Activated CD8-positive, alpha-beta memory T cell treated with anti-CD3 and anti-CD28 coated beads for 1 hour (primary cell): Measurements from ENCODE around the gene AUTS2.

Experiments
- DNase-seq, 2 donors: peaks; one replicate each; pipeline ENCODE4 v3.0.0-alpha.2; 2020; ENCODE audit warnings: low read depth in 1 of 2; ENCODE audit errors: extremely low read depth in 1 of 2

Gene AUTS2

DNA sequence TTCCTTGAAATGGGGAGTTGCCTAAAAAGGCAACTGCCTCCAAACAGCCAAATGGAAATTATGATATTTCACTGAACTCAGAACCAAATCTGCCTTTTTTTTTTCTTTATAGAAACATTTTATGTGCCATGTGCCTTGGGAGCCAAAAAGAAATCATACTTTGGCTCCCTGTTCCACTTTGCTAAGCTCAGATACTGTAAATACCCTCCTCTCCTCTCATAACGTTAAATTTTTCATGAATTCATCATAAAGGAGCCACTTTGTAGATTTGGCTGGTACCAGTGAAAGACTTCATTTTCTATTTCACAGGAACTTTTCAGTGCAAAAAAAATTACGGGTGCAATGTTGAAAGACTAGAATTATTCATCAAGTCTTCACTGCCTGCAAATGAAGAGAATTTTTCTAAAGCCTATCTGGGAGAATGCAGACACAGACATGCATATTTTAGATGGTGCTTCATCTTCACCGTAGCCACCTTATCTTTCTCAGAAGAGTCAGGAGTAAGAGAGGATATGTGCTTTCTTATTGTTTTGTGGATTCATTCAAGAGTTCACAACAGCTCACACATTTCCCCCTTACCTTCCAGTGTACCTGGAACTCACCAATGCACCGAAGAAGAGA lies 791.4 kb downstream of the AUTS2 start:
- DNase-seq: no peak

DNA sequence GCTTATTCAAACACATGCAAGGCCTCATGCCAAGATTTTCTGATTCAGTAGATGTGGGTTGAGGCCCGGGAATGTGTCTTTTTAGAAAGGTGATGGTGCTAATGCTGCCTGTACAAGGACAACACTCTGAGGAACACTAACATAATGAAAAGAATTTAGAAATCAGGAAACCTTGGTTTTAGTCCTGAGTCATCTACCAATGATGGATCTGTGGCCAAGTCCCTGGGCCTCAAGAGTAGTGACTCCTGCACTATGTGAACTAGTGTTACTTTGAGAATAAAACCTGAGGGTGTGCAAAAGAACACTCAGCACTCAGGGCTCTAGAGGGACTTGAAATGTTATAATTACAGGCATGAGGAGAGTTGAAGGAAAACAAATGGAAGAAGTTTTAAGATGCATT lies 792.0 kb downstream of the AUTS2 start:
- no peak for DNase-seq

GRCh38 chr7:70392256-70392876 lies 794.1 kb downstream of the AUTS2 start:
- DNase-seq: no peak

GRCh38 chr7:70392877-70393435 lies 794.7 kb downstream of the AUTS2 start:
- no peak for DNase-seq

- no peak for DNase-seq
These were observed 795.7 kb downstream of the AUTS2 start for GRCh38 chr7:70393956-70394355.

- no peak for DNase-seq
These were observed 802.6 kb downstream of the AUTS2 start for GRCh38 chr7:70400829-70401380.

- no peak for DNase-seq
These were observed 803.8 kb downstream of the AUTS2 start for GRCh38 chr7:70402069-70402468.

GRCh38 chr7:70405241-70405640 lies 807.0 kb downstream of the AUTS2 start:
- DNase-seq: no peak

- no peak for DNase-seq
These were observed 808.1 kb downstream of the AUTS2 start for GRCh38 chr7:70406186-70406949.

DNA sequence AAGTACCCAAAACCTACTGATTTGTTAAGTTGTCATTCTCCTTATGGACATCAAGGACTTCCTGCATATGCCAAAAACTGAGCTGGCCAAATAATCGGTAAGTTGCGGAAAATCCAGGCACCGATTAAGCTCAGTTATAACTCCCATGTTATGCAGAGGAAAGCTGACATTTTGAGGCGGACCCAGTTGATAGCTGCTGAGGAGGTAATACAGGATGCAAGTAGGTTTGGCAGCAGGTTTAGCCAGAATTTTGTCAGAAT lies 808.6 kb downstream of the AUTS2 start:
- no peak for DNase-seq

DNA sequence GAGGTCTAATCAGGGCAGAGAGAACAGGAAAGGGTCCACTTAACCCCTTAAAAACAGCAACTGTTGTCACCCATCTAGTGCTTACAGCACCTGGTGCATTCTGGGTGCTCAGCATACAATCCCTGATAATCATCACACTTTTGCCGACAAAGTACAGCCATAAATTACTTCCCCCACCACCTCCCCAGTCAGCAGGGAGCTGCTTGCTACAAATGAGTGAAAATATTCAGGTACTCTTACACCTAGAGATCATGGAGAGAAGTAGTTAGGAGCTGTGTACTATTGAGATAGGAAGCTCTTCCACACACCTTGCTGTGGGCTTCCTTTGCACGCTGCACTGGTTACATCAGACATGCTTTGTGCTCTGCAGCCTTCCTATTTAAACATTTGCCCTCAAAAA lies 810.2 kb downstream of the AUTS2 start:
- no peak for DNase-seq

DNA sequence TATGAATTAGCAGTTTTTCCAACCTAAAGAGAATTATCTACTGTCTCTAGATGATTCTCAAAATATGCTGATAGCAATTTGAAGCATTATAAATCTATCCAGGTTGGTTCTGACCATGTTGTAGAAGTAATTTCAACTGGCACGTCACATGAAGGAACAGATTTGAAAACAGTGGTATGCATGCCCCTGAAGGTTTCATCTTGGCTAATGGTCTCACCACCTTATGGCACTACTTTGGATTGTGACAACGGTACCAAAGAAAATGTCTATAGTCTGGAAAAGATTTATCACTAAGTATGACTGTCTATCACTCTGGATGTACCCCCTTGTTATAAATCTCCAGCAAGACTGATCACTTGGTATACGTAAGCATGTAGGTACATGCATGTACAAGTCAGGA lies 810.6 kb downstream of the AUTS2 start:
- no peak for DNase-seq

DNA sequence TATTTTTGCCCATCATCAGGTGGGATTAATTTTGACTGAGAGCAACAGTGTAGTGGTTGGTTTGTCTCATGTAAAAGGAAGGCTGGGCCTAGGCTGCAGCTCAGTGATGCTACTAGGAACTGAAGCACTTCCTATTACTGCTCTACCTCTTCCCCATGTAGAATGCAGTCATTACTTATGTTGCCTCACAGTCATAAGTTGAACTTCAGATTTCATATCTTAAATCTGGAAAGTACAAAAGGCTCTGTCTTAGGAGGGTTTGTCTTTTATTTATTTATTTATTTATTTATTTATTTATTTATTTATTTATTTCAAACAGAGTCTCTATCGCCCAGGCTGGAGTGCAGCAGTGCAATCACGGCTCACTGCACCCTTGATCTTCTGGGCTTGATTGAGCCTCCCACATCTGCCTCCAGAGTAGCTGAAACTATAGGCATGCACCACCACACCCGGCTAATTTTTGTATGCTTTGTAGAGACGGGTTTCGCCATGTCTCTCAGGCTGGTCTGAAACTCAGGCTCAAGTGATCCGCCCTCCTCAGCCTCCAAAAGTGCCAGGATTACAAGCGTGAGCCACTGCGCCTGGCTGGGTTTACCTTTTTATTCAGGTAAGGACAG lies 812.0 kb downstream of the AUTS2 start:
- DNase-seq: no peak

GRCh38 chr7:70414368-70414767 lies 816.1 kb downstream of the AUTS2 start:
- no peak for DNase-seq

GRCh38 chr7:70415179-70415972 lies 817.1 kb downstream of the AUTS2 start:
- no peak for DNase-seq

DNA sequence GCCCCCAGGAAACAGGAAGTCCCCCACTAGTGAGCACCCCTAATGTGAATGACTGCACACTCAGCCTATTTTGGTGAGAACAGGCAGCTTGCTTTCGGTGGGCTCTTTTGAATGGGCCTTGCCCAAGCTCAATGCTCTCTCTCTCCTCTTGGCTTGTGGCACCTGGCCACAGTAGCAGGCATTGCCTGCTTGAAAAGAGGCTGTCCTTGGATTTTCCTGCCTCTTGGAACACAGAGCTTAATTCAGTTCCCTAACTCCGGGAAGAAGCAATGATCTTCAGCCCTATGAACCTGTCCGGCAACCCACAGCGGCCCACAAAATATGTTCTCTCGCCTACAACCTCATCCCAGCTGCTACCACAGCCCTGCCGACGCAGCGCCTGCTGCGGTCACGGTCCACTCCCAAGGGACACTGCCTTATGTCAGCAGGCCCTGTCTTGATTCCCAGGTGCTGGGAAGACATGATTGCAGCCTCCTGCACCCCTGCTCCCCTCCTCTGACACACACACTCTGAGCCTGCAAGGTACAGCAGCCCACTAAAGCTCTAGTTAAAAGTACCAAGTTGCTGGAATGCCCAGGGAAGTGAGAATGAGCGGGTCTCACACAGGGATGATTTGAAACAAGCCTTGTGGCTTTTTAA lies 818.2 kb downstream of the AUTS2 start:
- DNase-seq: no peak

DNA sequence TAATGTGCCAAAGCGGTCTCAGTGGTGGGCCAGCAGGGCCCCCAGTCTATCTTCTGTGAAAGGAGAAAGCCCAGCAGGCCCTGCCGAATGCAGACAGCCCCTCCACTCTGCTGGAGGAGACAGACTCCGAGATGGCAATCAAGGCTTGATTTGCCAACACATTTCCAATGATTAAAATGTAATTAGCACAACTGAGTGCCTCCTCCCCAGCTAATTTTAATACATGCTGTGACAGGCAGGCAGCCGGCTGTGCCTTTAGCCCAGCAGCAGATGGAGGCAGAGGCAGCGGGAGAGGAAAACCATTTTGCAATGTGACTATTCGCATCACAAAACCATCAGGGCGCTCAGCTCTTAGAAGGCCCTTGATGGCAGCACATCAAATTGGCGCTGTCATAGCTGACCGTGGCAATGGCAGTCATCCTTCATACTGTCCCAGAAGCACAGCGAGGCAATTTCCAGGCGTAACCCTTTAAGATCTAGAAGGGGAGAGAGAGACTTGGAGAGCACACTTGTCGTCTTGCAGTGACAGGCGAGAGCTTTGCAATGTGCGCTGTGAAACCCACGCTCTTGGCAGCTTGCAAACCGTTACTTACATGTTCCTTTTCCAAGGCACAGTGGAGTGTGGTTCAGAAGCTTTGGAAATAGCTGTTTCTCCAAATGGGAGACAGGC lies 818.8 kb downstream of the AUTS2 start:
- DNase-seq: no peak

GRCh38 chr7:70419526-70420380 lies 821.5 kb downstream of the AUTS2 start:
- DNase-seq: no peak

GRCh38 chr7:70420381-70420662 lies 822.0 kb downstream of the AUTS2 start:
- no peak for DNase-seq
